ENCODE measurements around the gene ADAM23. TPM values are rescaled to one million over a fixed set of nuclear protein-coding genes. Genes with fewer than 3 reads are reported as not detected.

Gene ADAM23
- polyA plus RNA-seq, 1 experiment = 1.3 TPM

DNA sequence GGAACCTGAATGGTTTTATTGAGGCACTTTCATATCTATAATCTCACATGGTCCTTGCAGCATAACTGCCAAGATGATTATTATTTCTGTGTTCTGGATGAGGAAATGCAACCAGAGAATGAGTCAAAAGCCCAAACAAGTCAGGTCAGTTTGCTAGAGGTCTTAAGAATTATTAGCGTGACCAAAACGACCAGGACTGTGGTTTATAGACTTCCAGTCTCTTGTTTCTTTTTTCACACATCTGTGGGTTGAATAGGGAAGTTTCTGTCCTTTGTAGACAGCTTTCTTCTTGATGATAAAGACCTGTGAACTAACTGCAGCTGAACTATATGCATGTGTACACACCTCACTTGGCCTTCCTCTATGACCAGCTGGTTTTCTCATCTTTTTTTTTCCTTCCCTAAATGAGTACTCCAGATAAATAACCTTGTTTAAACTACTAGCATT lies 13.9 kb downstream of the ADAM23 start:
- no peak overlapping the region for H3K4me3 ChIP-seq (ENCODE audit: low read depth, low read length)
- POLR2A ChIA-PET = no interaction called here
- H3K36me3 ChIP-seq (ENCODE audit: control insufficient read depth, insufficient read depth, low read length) = no peaks in the 10 kb centered on the region
- CTCF ChIA-PET = no interaction called here
- DNase-seq (ENCODE audit: low read depth) = no peak
- TF ChIP-seq, protein P1, sequence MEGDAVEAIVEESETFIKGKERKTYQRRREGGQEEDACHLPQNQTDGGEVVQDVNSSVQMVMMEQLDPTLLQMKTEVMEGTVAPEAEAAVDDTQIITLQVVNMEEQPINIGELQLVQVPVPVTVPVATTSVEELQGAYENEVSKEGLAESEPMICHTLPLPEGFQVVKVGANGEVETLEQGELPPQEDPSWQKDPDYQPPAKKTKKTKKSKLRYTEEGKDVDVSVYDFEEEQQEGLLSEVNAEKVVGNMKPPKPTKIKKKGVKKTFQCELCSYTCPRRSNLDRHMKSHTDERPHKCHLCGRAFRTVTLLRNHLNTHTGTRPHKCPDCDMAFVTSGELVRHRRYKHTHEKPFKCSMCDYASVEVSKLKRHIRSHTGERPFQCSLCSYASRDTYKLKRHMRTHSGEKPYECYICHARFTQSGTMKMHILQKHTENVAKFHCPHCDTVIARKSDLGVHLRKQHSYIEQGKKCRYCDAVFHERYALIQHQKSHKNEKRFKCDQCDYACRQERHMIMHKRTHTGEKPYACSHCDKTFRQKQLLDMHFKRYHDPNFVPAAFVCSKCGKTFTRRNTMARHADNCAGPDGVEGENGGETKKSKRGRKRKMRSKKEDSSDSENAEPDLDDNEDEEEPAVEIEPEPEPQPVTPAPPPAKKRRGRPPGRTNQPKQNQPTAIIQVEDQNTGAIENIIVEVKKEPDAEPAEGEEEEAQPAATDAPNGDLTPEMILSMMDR (IDR thresholded peaks at IDR 0.05; ENCODE audit: insufficient read depth, low read depth, low read length) = no peak
- H3K27me3 ChIP-seq (ENCODE audit: control insufficient read depth, insufficient read depth, low read length) = no peaks in the 10 kb centered on the region

DNA sequence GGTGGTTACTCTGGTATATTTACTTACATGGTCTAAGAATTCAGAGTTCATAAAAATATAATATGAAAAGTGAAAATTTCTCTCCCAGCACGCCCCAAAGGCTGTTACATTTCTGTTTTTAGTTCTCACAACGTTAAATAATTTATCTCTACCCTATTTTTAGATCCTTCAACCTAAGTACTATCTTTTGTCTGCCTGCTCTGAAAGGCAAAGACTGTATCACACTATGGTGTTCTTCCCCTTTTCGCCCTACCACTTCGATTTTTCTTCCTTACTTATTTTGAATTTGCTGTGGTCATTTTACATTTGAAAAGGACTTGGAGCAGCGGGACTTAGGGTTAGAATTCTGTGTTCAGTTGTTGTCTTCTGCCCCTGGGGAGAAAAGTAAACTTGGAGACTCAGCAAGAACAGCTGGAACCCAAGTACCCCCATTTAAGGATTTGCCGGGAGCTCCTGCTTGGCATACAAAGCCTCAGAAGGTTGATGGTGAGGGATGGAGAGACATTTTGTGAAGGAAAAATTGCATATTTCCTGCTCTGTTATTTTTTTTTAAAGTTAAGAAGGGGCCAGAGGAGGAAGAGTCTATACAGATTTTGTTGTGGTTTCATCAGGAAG lies 19.0 kb downstream of the ADAM23 start:
- ChIA-PET CTCF (interaction anchor here (1.5 kb wide), 1 partner anchor 11 kb away, joined by 5 read pairs; no protein-coding TSS in a partner anchor), POLR2A (no interaction called here)

DNA sequence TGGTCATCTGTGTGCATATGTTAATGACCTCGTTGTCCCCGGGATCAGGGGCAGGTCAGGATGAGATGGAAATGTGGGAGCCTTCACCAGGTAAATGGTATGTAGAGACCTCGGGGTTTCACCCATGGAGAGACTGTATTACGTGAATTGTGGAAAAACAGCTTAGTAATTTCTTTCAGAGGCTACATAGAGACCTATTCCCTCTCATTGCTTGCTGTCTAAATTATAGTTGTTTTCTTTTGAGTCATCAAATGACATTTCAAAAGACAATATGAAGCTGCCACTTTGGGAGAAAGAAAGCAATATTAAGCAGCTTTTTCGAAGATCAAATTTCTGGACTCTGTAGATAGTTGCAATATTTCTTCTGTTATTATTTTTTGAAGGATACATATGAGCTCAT lies 20.4 kb downstream of the ADAM23 start:
- no peaks in the 10 kb centered on the region for H3K36me3 ChIP-seq (ENCODE audit: control insufficient read depth, insufficient read depth, low read length)
- DNase-seq (ENCODE audit: low read depth) = no peak
- no peak overlapping the region for H3K4me3 ChIP-seq (ENCODE audit: low read depth, low read length)
- ChIA-PET POLR2A (no interaction called here), CTCF (interaction anchor here (1.5 kb wide), 1 partner anchor 10 kb away, joined by 5 read pairs; no protein-coding TSS in a partner anchor)
- TF ChIP-seq, protein P1 (IDR thresholded peaks at IDR 0.05; ENCODE audit: insufficient read depth, low read depth, low read length) = no peak
- no peaks in the 10 kb centered on the region for H3K27me3 ChIP-seq (ENCODE audit: control insufficient read depth, insufficient read depth, low read length)

More for the DNA sequence above, 19.0 kb downstream of the ADAM23 start:
- Histone ChIP-seq H3K36me3 (ENCODE audit: control insufficient read depth, insufficient read depth, low read length) (no peaks in the 10 kb centered on the region), H3K27me3 (ENCODE audit: control insufficient read depth, insufficient read depth, low read length) (no peaks in the 10 kb centered on the region), H3K4me3 (ENCODE audit: low read depth, low read length) (no peak overlapping the region)
- no peak for DNase-seq (ENCODE audit: low read depth)
- TF ChIP-seq, protein P1 (IDR thresholded peaks at IDR 0.05; ENCODE audit: insufficient read depth, low read depth, low read length) = no peak

DNA sequence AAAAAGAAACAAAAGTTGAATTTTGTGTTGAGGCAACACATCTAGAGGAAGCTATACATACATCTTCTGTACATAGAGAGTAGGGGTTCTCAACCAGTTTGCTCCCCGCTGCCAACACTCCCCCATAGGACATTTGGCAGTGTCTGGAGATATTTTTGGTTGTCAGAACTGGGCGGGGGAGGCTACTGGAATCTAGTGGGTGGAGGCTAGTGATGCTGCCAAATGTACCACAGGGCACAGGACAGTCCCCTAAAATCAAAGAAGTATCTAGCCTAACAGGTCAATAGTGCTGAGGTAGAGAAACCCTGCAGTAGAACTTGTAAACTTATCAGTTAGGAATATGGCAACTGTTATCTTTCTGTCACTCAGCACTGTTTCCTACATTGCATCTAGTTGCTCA lies 21.3 kb downstream of the ADAM23 start:
- Histone ChIP-seq H3K4me3 (ENCODE audit: low read depth, low read length) (no peak overlapping the region), H3K27me3 (ENCODE audit: control insufficient read depth, insufficient read depth, low read length) (no peaks in the 10 kb centered on the region), H3K36me3 (ENCODE audit: control insufficient read depth, insufficient read depth, low read length) (no peaks in the 10 kb centered on the region)
- CTCF ChIA-PET = no interaction called here
- TF ChIP-seq, protein P1 (IDR thresholded peaks at IDR 0.05; ENCODE audit: insufficient read depth, low read depth, low read length) = no peak
- no peak for DNase-seq (ENCODE audit: low read depth)
- POLR2A ChIA-PET = no interaction called here

DNA sequence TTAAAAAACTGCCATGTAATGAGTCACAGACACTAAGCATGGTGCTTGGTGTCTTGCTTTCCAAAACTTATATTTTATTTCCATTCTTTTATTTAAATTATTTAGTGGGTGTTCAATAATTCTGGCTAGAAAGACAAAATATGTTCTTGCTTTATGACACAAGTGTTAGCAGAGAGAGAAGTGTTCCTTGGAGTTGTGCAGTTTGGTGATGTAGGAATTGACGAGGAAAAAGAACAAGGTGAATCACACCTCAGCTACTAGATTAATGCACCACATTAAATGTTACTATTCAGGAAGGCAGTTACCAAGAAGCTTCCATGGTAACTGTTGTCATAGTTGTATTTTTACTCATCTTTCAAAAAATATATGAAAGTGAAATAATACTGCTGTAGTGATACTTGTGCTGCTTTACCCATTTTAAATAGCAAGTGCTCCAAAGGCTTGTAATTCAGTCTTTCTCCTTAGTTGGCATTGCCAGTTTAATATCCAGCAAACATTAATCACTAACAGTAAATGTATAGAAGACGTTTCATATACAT lies 28.3 kb downstream of the ADAM23 start:
- Histone ChIP-seq H3K36me3 (ENCODE audit: control insufficient read depth, insufficient read depth, low read length) (no peaks in the 10 kb centered on the region), H3K4me3 (ENCODE audit: low read depth, low read length) (no peak overlapping the region), H3K27me3 (ENCODE audit: control insufficient read depth, insufficient read depth, low read length) (no peaks in the 10 kb centered on the region)
- CTCF ChIA-PET = no interaction called here
- TF ChIP-seq, protein P1 (IDR thresholded peaks at IDR 0.05; ENCODE audit: insufficient read depth, low read depth, low read length) = no peak
- POLR2A ChIA-PET = no interaction called here
- DNase-seq (ENCODE audit: low read depth) = no peak

Measured in BJ (cell line).